Fibroblast of peridontal ligament (primary cell): ENCODE results near the gene C13orf46.
"Not testable (repeated sequence)": the region's sequence is repeated elsewhere in the genome, so short reads cannot be mapped to it uniquely, and the experiment has no call there.

Source experiments
- DNase-seq: peaks from one replicate; pipeline ENCODE4 v3.0.0-alpha.2; 2010; ENCODE audit errors: extremely low read depth

Gene C13orf46

GRCh38 chr13:113973218-113974164 is at the start of gene C13orf46:
C13orf46 (minus strand) TSS chr13:113974076; CDS start chr13:113973997, 79 bp downstream.
- no peak for DNase-seq

- DNase-seq, result no peak
Observed at GRCh38 chr13:114022876-114023275, 49.0 kb upstream of the C13orf46 start.

- DNase-seq, result no peak
Observed at GRCh38 chr13:114022309-114022669, 48.4 kb upstream of the C13orf46 start.

- no peak for DNase-seq
Observed at GRCh38 chr13:114021464-114022308, 47.8 kb upstream of the C13orf46 start.

- DNase-seq, result no peak
Observed at GRCh38 chr13:114020750-114021463, 47.0 kb upstream of the C13orf46 start.

GRCh38 chr13:114020134-114020533 is 46.3 kb upstream of the C13orf46 start:
- not testable (repeated sequence) for DNase-seq

- DNase-seq, result no peak
Observed at GRCh38 chr13:114019367-114019766, 45.5 kb upstream of the C13orf46 start.

- DNase-seq, result no peak
Observed at GRCh38 chr13:114018461-114019055, 44.7 kb upstream of the C13orf46 start.

GRCh38 chr13:114017966-114018365 is 44.1 kb upstream of the C13orf46 start:
- DNase-seq, result no peak

GRCh38 chr13:114017028-114017630 is 43.3 kb upstream of the C13orf46 start:
- peak; percentile 39 for DNase-seq

GRCh38 chr13:114016321-114017027 is 42.6 kb upstream of the C13orf46 start:
- DNase-seq, result no peak

GRCh38 chr13:114015969-114016295 is 42.1 kb upstream of the C13orf46 start:
- no peak for DNase-seq

- peak; percentile 23 for DNase-seq
Observed at GRCh38 chr13:114015111-114015968, 41.5 kb upstream of the C13orf46 start.

- no peak for DNase-seq
Observed at GRCh38 chr13:114013952-114014629, 40.2 kb upstream of the C13orf46 start.

GRCh38 chr13:114013336-114013735 is 39.5 kb upstream of the C13orf46 start:
- no peak for DNase-seq

- DNase-seq, result no peak
Observed at GRCh38 chr13:114012921-114013320, 39.0 kb upstream of the C13orf46 start.

- no peak for DNase-seq
Observed at GRCh38 chr13:114012141-114012540, 38.3 kb upstream of the C13orf46 start.

GRCh38 chr13:114011226-114011625 is 37.4 kb upstream of the C13orf46 start:
- no peak for DNase-seq
